Right lobe of liver (tissue), 4 donors: ENCODE data around the gene MPEG1.

Source experiments
- CTCF ChIP-seq, 4 donors: fragments of 200-600 bp in 3 of 4; fragments of 450-650 bp in 1 of 4; IDR thresholded peaks; one replicate each; pipeline versions ENCODE4 v1.5.1 to v1.8.0; 2016 to 2022; ENCODE audit warnings: antibody characterized with exemption in 4 of 4, mild to moderate bottlenecking in 2 of 4
- POLR2A ChIP-seq: fragments of 450-650 bp; IDR thresholded peaks from one replicate; pipeline ENCODE4 v1.6.1; 2017; ENCODE audit warnings: antibody characterized with exemption, mild to moderate bottlenecking
- donor health status: DM: no; HTN: no; CAD: no.
- donor health status: DM: no; HTN: no; CAD: no.
- donor health status: DM: no; HTN: yes; CAD: no.

- TF ChIP-seq CTCF (IDR thresholded peaks at IDR 0.05) (no peak), POLR2A (no peak)
These were observed 12.9 kb downstream of the MPEG1 start for GRCh38 chr11:59199546-59200422.
